ENCODE measurements around the gene FRMPD1. TPM values are rescaled to one million over a fixed set of nuclear protein-coding genes. Genes with fewer than 3 reads are reported as not detected.

Gene FRMPD1
- total and polyA plus RNA-seq, 2 of the 13 experiments (the other 11 are each of a cell fraction or from before 2014, with no cell fraction given) = not detected

GRCh38 chr9:37650873-37651768 lies at the start of gene FRMPD1 (continued):
- TF ChIP-seq AFF4 (CRISPR knock-in tag; IDR thresholded peaks at IDR 0.05) (no peak), TARDBP (CRISPR knock-in tag; IDR thresholded peaks at IDR 0.05) (no peak), ZNF276 (CRISPR knock-in tag; IDR thresholded peaks at IDR 0.05; ENCODE audit: low read depth) (no peak), TCF7 (IDR thresholded peaks at IDR 0.05; ENCODE audit: low read depth) (no peak), ZNF879 (CRISPR knock-in tag; IDR thresholded peaks at IDR 0.05) (no peak), NFIB (CRISPR knock-in tag; IDR thresholded peaks at IDR 0.05; ENCODE audit: borderline replicate concordance) (no peak), NRL (CRISPR knock-in tag; IDR thresholded peaks at IDR 0.05; ENCODE audit: borderline replicate concordance) (0 out of 2 replicates have a peak, but pooled peaks have one; percentile 29), SP5 (CRISPR knock-in tag; IDR thresholded peaks at IDR 0.05; ENCODE audit: borderline replicate concordance, low read depth) (peak; percentile 45; the same call in 1 of the 2 replicates), GLI4 (CRISPR knock-in tag; IDR thresholded peaks at IDR 0.05; ENCODE audit: borderline replicate concordance) (0 out of 2 replicates have a peak, but pooled peaks have one; percentile 52), ZGPAT (CRISPR knock-in tag; IDR thresholded peaks at IDR 0.05) (no peak), GMEB1 (CRISPR knock-in tag; IDR thresholded peaks at IDR 0.05; ENCODE audit: borderline replicate concordance) (0 out of 2 replicates have a peak, but pooled peaks have one; percentile 27), ZNF687 (CRISPR knock-in tag; IDR thresholded peaks at IDR 0.05) (peak; percentile 62), ISX (CRISPR knock-in tag; conservative IDR thresholded peaks at IDR 0.05) (no peak), FOXA1 (IDR thresholded peaks at IDR 0.05) (no peak), FOXA1 (CRISPR knock-in tag; IDR thresholded peaks at IDR 0.05) (no peak)

All from HepG2 (cell line).